ENCODE measurements around the gene SASH1.

Gene SASH1

DNA sequence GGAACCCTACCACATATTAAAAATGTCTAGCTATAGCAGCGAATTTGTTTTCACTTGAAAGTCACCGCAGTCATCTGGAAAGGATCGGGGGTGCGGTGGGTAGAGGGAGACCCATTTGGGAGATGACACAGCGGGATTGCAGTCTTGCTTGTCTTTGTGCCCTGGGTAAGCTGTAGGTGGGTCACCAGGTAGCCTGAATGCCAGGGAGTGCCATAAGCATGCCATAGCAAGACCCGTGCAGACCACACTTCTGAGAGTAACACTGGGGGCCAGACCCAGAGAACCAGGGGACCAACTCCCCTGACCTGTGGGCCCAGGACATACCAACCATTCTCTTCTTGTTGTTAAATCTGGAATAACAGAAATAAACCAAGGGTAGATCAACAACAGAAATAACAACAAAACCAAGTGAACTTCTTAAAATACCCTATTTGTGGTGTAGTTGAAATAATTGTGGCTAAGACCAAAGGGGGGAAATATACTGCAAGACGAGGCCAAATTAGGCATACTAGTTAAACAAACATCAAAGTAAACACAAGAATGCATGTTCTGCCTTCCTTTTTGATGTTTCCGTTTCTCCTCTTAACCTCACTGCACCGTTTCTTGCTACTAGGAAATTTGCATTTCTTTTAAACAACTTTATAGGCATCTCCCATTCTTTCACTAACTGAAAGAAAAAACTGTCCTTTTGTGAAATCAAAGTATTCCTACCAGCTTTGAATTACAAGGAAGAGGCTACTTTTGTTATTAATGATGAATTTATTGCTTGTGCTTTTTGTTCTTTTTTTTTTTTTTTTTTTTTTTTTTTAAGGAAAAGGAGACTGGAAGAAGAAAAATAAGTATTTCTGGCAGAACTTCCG lies 128.2 kb downstream of the SASH1 start:
- TF ChIP-seq LEF1 (IDR thresholded peaks at IDR 0.05; ENCODE audit: borderline replicate concordance) (no peak), ELF4 (IDR thresholded peaks at IDR 0.05) (no peak), FOXK2 (IDR thresholded peaks at IDR 0.05) (no peak), CTBP1 (IDR thresholded peaks at IDR 0.05; ENCODE audit: borderline replicate concordance) (no peak), FOXA1 (IDR thresholded peaks at IDR 0.05) (no peak), TARDBP (IDR thresholded peaks at IDR 0.05) (no peak), NFRKB (IDR thresholded peaks at IDR 0.05) (no peak), FOXM1 (IDR thresholded peaks at IDR 0.05; ENCODE audit: borderline replicate concordance) (no peak), ARNT (IDR thresholded peaks at IDR 0.05) (no peak), SP1 (IDR thresholded peaks at IDR 0.05) (no peak)
- TF ChIP-seq, protein P1, sequence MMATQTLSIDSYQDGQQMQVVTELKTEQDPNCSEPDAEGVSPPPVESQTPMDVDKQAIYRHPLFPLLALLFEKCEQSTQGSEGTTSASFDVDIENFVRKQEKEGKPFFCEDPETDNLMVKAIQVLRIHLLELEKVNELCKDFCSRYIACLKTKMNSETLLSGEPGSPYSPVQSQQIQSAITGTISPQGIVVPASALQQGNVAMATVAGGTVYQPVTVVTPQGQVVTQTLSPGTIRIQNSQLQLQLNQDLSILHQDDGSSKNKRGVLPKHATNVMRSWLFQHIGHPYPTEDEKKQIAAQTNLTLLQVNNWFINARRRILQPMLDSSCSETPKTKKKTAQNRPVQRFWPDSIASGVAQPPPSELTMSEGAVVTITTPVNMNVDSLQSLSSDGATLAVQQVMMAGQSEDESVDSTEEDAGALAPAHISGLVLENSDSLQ (IDR thresholded peaks at IDR 0.05), result no peak
- ChIA-PET POLR2A (no interaction called here), CTCF (interaction anchor here (1.0 kb wide), 1 partner anchor 293 kb away, joined by 3 read pairs; no protein-coding TSS in a partner anchor)
- DNase-seq (ENCODE audit: extremely low spot score), result no peak

- TF ChIP-seq HDGF (IDR thresholded peaks at IDR 0.05; ENCODE audit: borderline replicate concordance) (no peak), SUZ12 (IDR thresholded peaks at IDR 0.05) (no peak), NFRKB (IDR thresholded peaks at IDR 0.05) (no peak), TARDBP (IDR thresholded peaks at IDR 0.05) (no peak), ARNT (IDR thresholded peaks at IDR 0.05) (no peak), CTBP1 (IDR thresholded peaks at IDR 0.05; ENCODE audit: borderline replicate concordance) (no peak), LEF1 (IDR thresholded peaks at IDR 0.05; ENCODE audit: borderline replicate concordance) (no peak), L3MBTL2 (conservative IDR thresholded peaks at IDR 0.05) (no peak), FOXK2 (IDR thresholded peaks at IDR 0.05) (no peak), ELF4 (IDR thresholded peaks at IDR 0.05) (no peak), BHLHE40 (IDR thresholded peaks at IDR 0.05; ENCODE audit: borderline replicate concordance) (no peak), FOXM1 (IDR thresholded peaks at IDR 0.05; ENCODE audit: borderline replicate concordance) (no peak), FOXA1 (IDR thresholded peaks at IDR 0.05) (no peak), SP1 (IDR thresholded peaks at IDR 0.05) (no peak), ZNF384 (IDR thresholded peaks at IDR 0.05) (no peak)
- TF ChIP-seq, protein P1 (IDR thresholded peaks at IDR 0.05), result no peak
- POLR2A ChIA-PET, result no interaction called here
- CTCF ChIA-PET, result no interaction called here
- no peak for DNase-seq (ENCODE audit: extremely low spot score)
These were observed 129.1 kb downstream of the SASH1 start for GRCh38 chr6:148471624-148472159.

DNA sequence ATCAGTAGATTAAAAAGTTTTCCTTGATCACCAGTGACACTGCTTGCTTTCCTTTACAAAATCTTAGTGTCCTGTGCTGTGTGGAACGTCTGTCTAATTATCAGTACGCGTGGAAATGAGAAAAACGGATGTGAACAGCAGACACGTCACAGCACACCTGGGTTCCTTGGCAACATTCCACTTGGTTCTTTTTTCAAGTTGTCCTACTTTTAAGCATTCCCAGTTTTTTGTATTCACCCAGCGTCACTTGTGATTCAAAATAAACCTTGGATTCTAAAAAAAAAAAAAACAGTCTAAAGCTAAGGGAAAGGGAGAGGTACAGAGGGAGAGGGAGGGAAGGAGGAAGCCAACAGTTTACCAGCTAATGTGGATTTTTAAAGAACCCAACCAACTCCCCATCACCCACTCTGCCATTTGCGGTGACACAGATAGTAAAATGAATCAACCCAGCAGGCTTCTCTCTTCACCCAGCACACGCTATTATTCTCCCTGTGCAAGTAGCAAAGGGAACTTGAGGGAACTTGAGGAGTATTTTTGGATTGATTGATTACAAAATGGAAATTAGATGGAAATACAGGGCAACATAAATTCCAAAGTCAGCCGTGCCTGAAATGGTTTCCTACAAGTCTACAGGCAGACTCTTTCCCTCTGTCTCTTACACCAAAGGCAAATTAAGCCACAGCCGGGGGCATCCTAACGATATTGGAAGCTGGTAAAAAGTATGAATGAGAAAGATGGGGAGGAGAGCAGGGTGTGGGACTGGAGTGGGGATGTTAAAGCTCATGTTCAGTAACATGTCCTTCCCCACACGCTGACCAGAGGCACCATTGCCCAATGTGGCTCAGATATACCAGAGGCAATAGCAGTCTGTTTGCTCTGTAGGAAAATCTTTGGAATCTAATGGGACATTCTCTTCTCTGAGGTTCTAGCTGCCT lies 129.8 kb downstream of the SASH1 start:
- no peak for TF ChIP-seq ARNT (IDR thresholded peaks at IDR 0.05)
- no peak for TF ChIP-seq NFRKB (IDR thresholded peaks at IDR 0.05)
- TF ChIP-seq CTBP1 (IDR thresholded peaks at IDR 0.05; ENCODE audit: borderline replicate concordance), result no peak
- TF ChIP-seq L3MBTL2 (conservative IDR thresholded peaks at IDR 0.05), result no peak
- TF ChIP-seq, protein P1 (IDR thresholded peaks at IDR 0.05), result no peak
- ChIA-PET CTCF (no interaction called here), POLR2A (no interaction called here)
- no peak for DNase-seq (ENCODE audit: extremely low spot score)

- ChIA-PET CTCF (no interaction called here), POLR2A (no interaction called here)
- no peak for DNase-seq (ENCODE audit: extremely low spot score)
- no peak for TF ChIP-seq HDGF (IDR thresholded peaks at IDR 0.05; ENCODE audit: borderline replicate concordance)
- no peak for TF ChIP-seq ELF4 (IDR thresholded peaks at IDR 0.05)
- no peak for TF ChIP-seq ARNT (IDR thresholded peaks at IDR 0.05)
- no peak for TF ChIP-seq NFRKB (IDR thresholded peaks at IDR 0.05)
- no peak for TF ChIP-seq L3MBTL2 (conservative IDR thresholded peaks at IDR 0.05)
- TF ChIP-seq FOXA1 (IDR thresholded peaks at IDR 0.05), result no peak
- TF ChIP-seq, protein P1 (IDR thresholded peaks at IDR 0.05), result no peak
- no peak for TF ChIP-seq BHLHE40 (IDR thresholded peaks at IDR 0.05; ENCODE audit: borderline replicate concordance)
- no peak for TF ChIP-seq CTBP1 (IDR thresholded peaks at IDR 0.05; ENCODE audit: borderline replicate concordance)
These were observed 136.9 kb downstream of the SASH1 start for GRCh38 chr6:148479497-148479896.

- no peak for DNase-seq (ENCODE audit: extremely low spot score)
- ChIA-PET POLR2A (no interaction called here), CTCF (no interaction called here)
- TF ChIP-seq FOXM1 (IDR thresholded peaks at IDR 0.05; ENCODE audit: borderline replicate concordance) (no peak), FOXK2 (IDR thresholded peaks at IDR 0.05) (no peak), HDGF (IDR thresholded peaks at IDR 0.05; ENCODE audit: borderline replicate concordance) (no peak), CTBP1 (IDR thresholded peaks at IDR 0.05; ENCODE audit: borderline replicate concordance) (no peak), NFRKB (IDR thresholded peaks at IDR 0.05) (no peak), ZNF384 (IDR thresholded peaks at IDR 0.05) (no peak)
These were observed 144.8 kb downstream of the SASH1 start for GRCh38 chr6:148487461-148487860.
